Ascending aorta (tissue), 2 donors: ENCODE data around the gene RAD51B. TPM values are rescaled to one million over a fixed set of nuclear protein-coding genes. Genes with fewer than 3 reads are reported as not detected.

Source experiments
- DNase-seq, 2 donors: peaks; one replicate each; pipeline ENCODE4 v3.0.0-alpha.2; 2019; ENCODE audit warnings: low spot score in 2 of 2
- H3K27ac ChIP-seq, 2 donors: fragments of 200-600 bp; sonication (generic); one replicate each; pipeline ENCODE4 v1.5.1; 2016 to 2017; ENCODE audit warnings: mild to moderate bottlenecking in 1 of 2
- H3K27me3 ChIP-seq: fragments of 200-600 bp; sonication (generic); one replicate; pipeline ENCODE4 v1.5.1; 2017
- H3K36me3 ChIP-seq, 2 donors: fragments of 200-600 bp; sonication (generic); one replicate each; pipeline ENCODE4 v1.5.1; 2016
- H3K4me1 ChIP-seq, 2 donors: fragments of 200-600 bp; sonication (generic); one replicate each; pipeline ENCODE4 v1.5.1; 2016 to 2017; ENCODE audit warnings: mild to moderate bottlenecking in 1 of 2
- H3K4me3 ChIP-seq, 2 donors: fragments of 200-600 bp; sonication (generic); one replicate each; pipeline ENCODE4 v1.5.1; 2016 to 2017; ENCODE audit warnings: mild to moderate bottlenecking in 1 of 2
- H3K9me3 ChIP-seq, 2 donors: fragments of 200-600 bp; sonication (generic); one replicate each; pipeline ENCODE4 v1.5.1; 2016
- CTCF ChIP-seq, 3 experiments: fragments of 200-600 bp in 2 of 3; fragments of 450-650 bp in 1 of 3; sonication (generic) in 2 of 3; IDR thresholded peaks; one replicate each; pipeline ENCODE4 v1.5.1; 2016 to 2019; ENCODE audit warnings: antibody characterized with exemption in 3 of 3, mild to moderate bottlenecking in 1 of 3, moderate library complexity in 1 of 3
- intact Hi-C: fragments of 100-400 bp; cut with DNase I; formaldehyde crosslinking; loops from one replicate; pipeline ENCODE4 v1.15.1; 2023
- total RNA-seq: library from RNA; depleted of rRNA; stranded (reverse); fragments of >200 nt; gene quantifications from one replicate; pipeline ENCODE4 v1.1.0, GENCODE V29; 2016

RAD51B gene
- total RNA-seq, 1 donor from 2014 or later: not detected

DNA sequence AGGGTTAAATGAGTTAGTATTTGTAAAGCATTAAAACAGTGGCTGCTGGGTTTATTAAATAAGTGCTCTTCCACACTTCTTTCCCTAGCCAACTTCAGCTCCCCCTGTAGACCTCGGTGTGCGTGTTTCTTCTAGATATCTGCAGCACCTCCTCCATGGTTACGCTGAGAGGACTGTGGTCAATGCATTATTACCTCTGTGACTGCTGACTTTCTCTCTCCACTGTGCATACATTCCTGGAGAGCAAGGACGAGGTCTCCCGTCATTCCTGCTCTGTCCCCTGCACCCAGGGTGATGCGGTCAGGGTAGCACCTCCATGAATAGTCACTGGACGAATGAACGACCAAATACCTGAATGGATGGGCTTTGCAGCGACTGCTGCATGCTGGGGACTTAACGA, 928.7 kb downstream of the RAD51B start:
- DNase-seq: no peak
- no peaks in the 10 kb centered on the region for H3K9me3 ChIP-seq
- H3K27me3 ChIP-seq: no peaks in the 10 kb centered on the region
- no peak overlapping the region for H3K27ac ChIP-seq
- TF ChIP-seq CTCF (IDR thresholded peaks at IDR 0.05): no peak
- H3K4me3 ChIP-seq: no peak overlapping the region
- H3K4me1 ChIP-seq: no peaks in the 10 kb centered on the region
- intact Hi-C loops: no loop called here
- no peaks in the 10 kb centered on the region for H3K36me3 ChIP-seq

- no peak for TF ChIP-seq CTCF (IDR thresholded peaks at IDR 0.05)
- Histone ChIP-seq H3K36me3 (no peaks in the 10 kb centered on the region), H3K4me3 (no peak overlapping the region), H3K9me3 (no peaks in the 10 kb centered on the region), H3K27me3 (no peaks in the 10 kb centered on the region), H3K27ac (no peak overlapping the region), H3K4me1 (no peaks in the 10 kb centered on the region)
- DNase-seq: no peak
- intact Hi-C loops: no loop called here
Observed at GRCh38 chr14:68748691-68749090, 929.1 kb downstream of the RAD51B start.

DNA sequence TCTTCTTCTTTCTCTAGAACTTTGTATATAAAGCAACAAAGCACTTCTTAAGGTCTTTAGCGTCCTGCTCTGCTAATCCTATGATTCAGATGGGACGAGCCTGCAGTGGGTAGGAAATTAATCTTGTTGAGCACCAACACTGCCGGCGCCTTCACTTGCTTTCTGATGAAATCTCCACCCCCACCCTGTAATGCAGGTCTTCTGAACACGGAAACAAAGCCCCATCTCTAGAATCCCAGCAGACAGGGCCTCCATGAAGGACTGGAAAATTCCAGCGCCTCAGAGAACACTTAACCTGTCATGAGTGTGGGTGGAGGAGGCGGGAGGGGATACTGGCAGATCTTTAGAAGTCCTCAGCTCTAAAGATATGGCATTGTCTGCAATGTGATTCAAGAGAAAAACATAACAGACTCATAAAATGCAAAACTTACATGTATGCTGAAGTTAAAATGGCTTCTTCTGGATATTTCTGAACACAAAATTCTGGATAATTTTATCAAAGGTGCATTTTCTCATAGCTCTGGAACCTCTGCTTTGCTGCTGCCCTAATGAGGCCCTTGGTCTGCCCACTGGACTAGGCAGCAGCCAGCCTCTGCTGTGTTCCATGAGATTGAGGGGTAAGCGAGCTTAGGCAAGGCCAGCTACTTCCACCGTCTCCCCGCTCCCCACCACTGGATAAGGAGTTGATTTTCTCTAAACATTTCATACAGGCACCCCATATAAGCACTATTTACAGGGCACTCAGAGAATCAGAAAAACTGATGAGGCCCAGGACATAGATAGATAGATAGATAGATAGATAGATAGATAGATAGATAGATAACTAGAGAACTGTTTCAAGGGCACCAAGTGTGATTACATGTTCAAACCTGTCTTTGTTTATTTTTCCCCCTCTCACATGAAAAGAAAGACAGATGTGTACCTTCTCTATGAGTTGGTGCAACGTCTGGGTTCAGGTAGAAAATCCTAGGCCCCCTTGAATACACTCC, 930.2 kb downstream of the RAD51B start:
- intact Hi-C loops: no loop called here
- H3K27ac ChIP-seq: no peak overlapping the region
- TF ChIP-seq CTCF (IDR thresholded peaks at IDR 0.05): no peak
- no peak for DNase-seq
- H3K27me3 ChIP-seq: no peaks in the 10 kb centered on the region
- H3K4me3 ChIP-seq: no peak overlapping the region
- no peaks in the 10 kb centered on the region for H3K4me1 ChIP-seq
- H3K36me3 ChIP-seq: no peaks in the 10 kb centered on the region
- no peaks in the 10 kb centered on the region for H3K9me3 ChIP-seq

DNA sequence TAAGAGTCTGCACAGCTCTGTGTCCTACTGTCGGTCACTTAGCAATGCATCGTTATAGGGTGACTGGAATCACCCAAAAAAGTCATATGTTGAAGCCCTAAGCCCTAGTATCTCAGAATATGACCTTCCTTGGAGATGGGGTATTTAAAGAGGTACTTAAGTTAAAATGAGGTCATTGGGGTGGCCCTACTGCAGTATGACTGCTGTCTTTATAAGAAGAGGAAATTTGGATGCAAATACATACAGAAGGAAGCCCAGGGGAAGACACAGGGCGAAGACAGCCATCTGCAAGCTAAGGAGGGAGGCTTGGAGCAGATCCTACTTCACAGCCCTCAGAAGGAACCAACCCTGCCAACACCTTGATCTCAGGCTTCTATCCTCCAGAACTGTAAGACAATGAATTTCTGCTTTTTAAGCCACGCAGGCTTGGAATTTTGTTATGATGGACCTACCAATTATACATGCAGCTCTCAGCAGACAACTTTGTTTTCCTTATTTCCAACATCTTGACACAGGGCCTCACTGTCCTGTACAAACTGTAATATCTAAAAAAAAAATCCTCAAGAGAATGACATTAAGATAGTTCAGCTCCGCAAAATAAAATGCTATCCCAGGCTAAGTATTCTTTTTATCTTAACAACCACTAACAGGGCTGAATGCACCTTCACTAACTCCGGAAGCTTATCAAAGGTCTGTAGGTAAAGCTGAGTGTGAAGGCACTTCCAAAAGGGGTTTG, 932.9 kb downstream of the RAD51B start:
- H3K27ac ChIP-seq: no peak overlapping the region
- no peak overlapping the region for H3K4me3 ChIP-seq
- no peaks in the 10 kb centered on the region for H3K36me3 ChIP-seq
- no peak for TF ChIP-seq CTCF (IDR thresholded peaks at IDR 0.05)
- intact Hi-C loops: no loop called here
- no peaks in the 10 kb centered on the region for H3K27me3 ChIP-seq
- no peaks in the 10 kb centered on the region for H3K9me3 ChIP-seq
- peaks cover 0 to 2% of the 10 kb centered on the region in 2 donors for H3K4me1 ChIP-seq
- DNase-seq: no peak

DNA sequence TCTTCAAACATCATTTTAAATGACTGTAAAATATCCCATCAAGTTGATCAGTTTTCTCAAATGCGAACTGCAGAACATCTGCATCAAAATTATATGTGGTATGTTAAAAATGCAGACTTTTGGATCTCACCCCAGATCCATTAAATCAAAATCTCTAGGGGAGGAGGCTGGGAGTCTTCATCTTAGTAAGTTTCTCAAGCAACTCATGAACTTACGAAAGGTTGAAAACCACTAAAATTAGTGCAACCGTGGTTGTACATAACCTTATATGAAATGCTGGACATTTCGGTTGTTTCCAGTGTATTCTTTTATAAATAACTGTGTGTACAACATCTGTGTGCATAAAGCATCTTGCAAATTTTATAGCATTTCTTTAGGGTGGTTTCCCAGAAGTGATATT, 934.1 kb downstream of the RAD51B start:
- DNase-seq: no peak
- no peaks in the 10 kb centered on the region for H3K9me3 ChIP-seq
- intact Hi-C loops: no loop called here
- no peaks in the 10 kb centered on the region for H3K27me3 ChIP-seq
- peaks cover 0 to 4% of the 10 kb centered on the region in 2 donors for H3K4me1 ChIP-seq
- H3K27ac ChIP-seq: no peak overlapping the region
- no peaks in the 10 kb centered on the region for H3K36me3 ChIP-seq
- H3K4me3 ChIP-seq: no peak overlapping the region
- TF ChIP-seq CTCF (IDR thresholded peaks at IDR 0.05): no peak
